ENCODE measurements around the gene CNPPD1.

DNA sequence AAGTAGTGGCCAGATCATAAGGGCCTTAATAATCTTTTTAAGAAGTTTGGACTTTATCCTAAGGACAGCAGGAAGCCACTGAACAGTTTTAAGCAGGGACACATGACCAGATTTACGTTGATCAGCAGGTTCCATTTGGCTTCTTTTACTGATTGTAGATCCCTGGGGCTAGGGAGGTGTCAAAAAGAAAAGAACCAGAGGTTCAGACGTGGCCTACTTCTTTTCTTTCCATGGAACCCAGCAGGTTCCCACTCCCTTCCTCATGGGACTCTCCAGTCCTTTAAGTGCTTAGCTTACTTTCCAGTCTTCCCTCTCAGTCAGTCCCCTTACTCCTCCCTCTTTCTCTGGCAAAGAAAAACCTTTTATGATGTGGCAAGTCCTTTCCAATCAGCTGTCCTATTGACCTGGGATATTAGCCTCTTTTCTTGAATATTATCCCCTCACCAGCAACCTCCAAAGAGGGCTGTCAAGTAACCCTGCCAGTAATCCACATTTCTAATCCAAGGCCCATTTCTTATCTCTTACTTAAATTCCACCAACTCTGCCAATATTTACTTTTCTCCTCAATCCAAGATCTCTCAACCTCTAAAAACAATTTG lies 49.6 kb downstream of the CNPPD1 start:
- TF ChIP-seq CTCF (IDR thresholded peaks at IDR 0.05) (no peak), POLR2A (IDR thresholded peaks at IDR 0.05) (no peak)
